K562 (cell line): Measurements from ENCODE around the gene ZSWIM9. TPM values are rescaled to one million over a fixed set of nuclear protein-coding genes. Genes with fewer than 3 reads are reported as not detected.

Source experiments
- BRF1 ChIP-seq: IDR thresholded peaks from 3 replicates; pipeline ENCODE4 v1.6.1; 2011; ENCODE audit warnings: borderline replicate concordance, mild to moderate bottlenecking; ENCODE audit not compliant: insufficient read length; ENCODE audit errors: extremely low read depth
- CBFB ChIP-seq: sonication (generic); formaldehyde crosslinking; IDR thresholded peaks from 2 replicates; pipeline ENCODE4 v1.4.0; 2020; ENCODE audit warnings: mild to moderate bottlenecking, missing genetic modification reagents
- GTF2A2 ChIP-seq: IDR thresholded peaks from 2 replicates; pipeline ENCODE4 v1.6.1; 2016; ENCODE audit warnings: mild to moderate bottlenecking, missing genetic modification characterization, missing compliant biosample characterization
- HDAC1 ChIP-seq, 2 experiments: fragments of 450-650 bp; IDR thresholded peaks; 2 replicates each; pipeline ENCODE4 v1.6.1; 2016 to 2017; ENCODE audit warnings: inconsistent platforms in 1 of 2, mild to moderate bottlenecking in 1 of 2, moderate library complexity in 1 of 2
- MECOM ChIP-seq: fragments of 250-450 bp; sonication (Bioruptor Pico); IDR thresholded peaks from 2 replicates; pipeline ENCODE4 v1.8.0; 2022; ENCODE audit warnings: inconsistent platforms
- NCOA6 ChIP-seq: fragments of 450-650 bp; IDR thresholded peaks from 2 replicates; pipeline ENCODE4 v1.6.1; 2017; ENCODE audit warnings: mild to moderate bottlenecking
- PATZ1 ChIP-seq: fragments of 250-450 bp; sonication (Bioruptor Pico); IDR thresholded peaks from 2 replicates; pipeline ENCODE4 v1.5.0; 2020; ENCODE audit warnings: mild to moderate bottlenecking, borderline replicate concordance
- POU5F1 ChIP-seq: fragments of 150-350 bp; IDR thresholded peaks from 2 replicates; pipeline ENCODE4 v1.6.1; 2014; ENCODE audit warnings: borderline replicate concordance, low read length, low read depth, mild to moderate bottlenecking; ENCODE audit not compliant: partially characterized antibody
- RREB1 ChIP-seq: fragments of 250-450 bp; sonication (Bioruptor Pico); IDR thresholded peaks from 2 replicates; pipeline ENCODE4 v1.4.0; 2020
- SLC30A9 ChIP-seq: fragments of 250-450 bp; sonication (Bioruptor Pico); IDR thresholded peaks from 2 replicates; pipeline ENCODE4 v1.8.0; 2022; ENCODE audit warnings: mild to moderate bottlenecking, moderate library complexity
- SMAD4 ChIP-seq: fragments of 250-450 bp; sonication (Bioruptor Pico); conservative IDR thresholded peaks from 2 replicates; pipeline ENCODE4 v1.8.0; 2021; ENCODE audit warnings: inconsistent platforms, mild to moderate bottlenecking, moderate library complexity
- SMARCA5 ChIP-seq: fragments of 450-650 bp; IDR thresholded peaks from 2 replicates; pipeline ENCODE4 v1.6.1; 2016
- SNIP1 ChIP-seq: fragments of 450-650 bp; IDR thresholded peaks from 2 replicates; pipeline ENCODE4 v1.7.1; 2017; ENCODE audit warnings: low read depth, mild to moderate bottlenecking
- SNRNP70 ChIP-seq: fragments of 200-400 bp; formaldehyde crosslinking; optimal IDR thresholded peaks from 2 replicates; pipeline ENCODE3; 2017; ENCODE audit warnings: low read depth, low read length
- STAT5B ChIP-seq: fragments of 250-450 bp; sonication (Bioruptor Pico); IDR thresholded peaks from 2 replicates; pipeline ENCODE4 v1.8.0; 2021; ENCODE audit warnings: mild to moderate bottlenecking, inconsistent platforms
- XRCC4 ChIP-seq: IDR thresholded peaks from one replicate; pipeline ENCODE4 v1.6.1; 2011; ENCODE audit not compliant: insufficient read depth, insufficient read length; ENCODE audit errors: extremely low read depth
- ZNF507 ChIP-seq: conservative IDR thresholded peaks from 2 replicates; pipeline ENCODE4 v1.6.1; 2017; ENCODE audit warnings: missing genetic modification characterization, missing compliant biosample characterization
- ZNF655 ChIP-seq: fragments of 250-450 bp; sonication (Bioruptor Pico); IDR thresholded peaks from 2 replicates; pipeline ENCODE4 v1.5.0; 2021
- ZNF766 ChIP-seq: fragments of 200-800 bp; sonication (Bioruptor generic); conservative IDR thresholded peaks from 2 replicates; pipeline ENCODE4 v1.6.1; 2016; ENCODE audit warnings: missing genetic modification characterization, missing compliant biosample characterization
- polyA plus RNA-seq, 8 experiments: library from polyadenylated mRNA; depleted of rRNA in 4 of 8; stranded (reverse) in 5 of 8; unstranded in 3 of 8; fragments of >200 nt; fragmentation: Nextera tagmentation in 2 of 8; fragmentation: Illumina TruSeq in 1 of 8; extraction: Ambion mirVana in 2 of 8; extraction: Trizol in 1 of 8; gene quantifications; 2 replicates each; pipeline versions ENCODE4 v1.2.1 to v1.2.3, GENCODE V29; 2011 to 2014; ENCODE audit warnings: inconsistent platforms in 1 of 8, missing spikeins in 1 of 8
- total RNA-seq, 7 experiments: library from RNA; depleted of rRNA in 6 of 7; stranded (reverse); fragments of >200 nt in 6 of 7; fragmentation: Illumina TruSeq in 2 of 7; extraction: Trizol in 2 of 7; gene quantifications; 2 replicates each; pipeline versions ENCODE4 v1.2.1 to v1.2.3, GENCODE V29; 2011 to 2021; ENCODE audit warnings: low replicate concordance in 1 of 7

Gene ZSWIM9
- total and polyA plus RNA-seq, 9 of the 15 experiments (the other 6 are each of a cell fraction or from before 2014, with no cell fraction given): 0.04 to 1.4 (median 0.34) TPM; not detected in 1

GRCh38 chr19:48203794-48204628 is 33.5 kb downstream of the ZSWIM9 start (continued):
- 0 out of 2 replicates have a peak, but pooled peaks have one; percentile 61 for TF ChIP-seq RREB1
- TF ChIP-seq PATZ1 (CRISPR knock-in tag): no peak
- TF ChIP-seq SNRNP70: no peak
- TF ChIP-seq CBFB (CRISPR knock-in tag): no peak
- no peak for TF ChIP-seq STAT5B (CRISPR knock-in tag)
- TF ChIP-seq SNIP1: no peak
- TF ChIP-seq ZNF655: no peak
- no peak for TF ChIP-seq BRF1
- peak in 1 of 2 experiments; percentile 64; a peak in 2 of 4 replicates for TF ChIP-seq HDAC1 (IDR thresholded peaks at IDR 0.05)
- no peak for TF ChIP-seq SMAD4
- TF ChIP-seq POU5F1: no peak
- TF ChIP-seq ZNF507 (tag): no peak
- TF ChIP-seq NCOA6: no peak
- no peak for TF ChIP-seq MECOM (CRISPR knock-in tag)
- no peak for TF ChIP-seq GTF2A2 (tag)
- no peak for TF ChIP-seq SLC30A9
- no peak for TF ChIP-seq ZNF766
- no peak for TF ChIP-seq XRCC4
- TF ChIP-seq SMARCA5: 0 out of 2 replicates have a peak, but pooled peaks have one; percentile 17
